Loucy (cell line): ENCODE measurements around the gene AHI1.

Source experiments
- CTCF ChIP-seq: fragments of 200-600 bp; sonication (generic); conservative IDR thresholded peaks from 2 replicates; pipeline ENCODE4 v1.5.1; 2014; ENCODE audit warnings: mild to moderate bottlenecking, antibody characterized with exemption, low read length
- EZH2phosphoT487 ChIP-seq: fragments of 200-600 bp; IDR thresholded peaks from 2 replicates; pipeline ENCODE4 v1.6.1; 2018; ENCODE audit warnings: antibody characterized with exemption, mild to moderate bottlenecking, moderate library complexity, borderline replicate concordance

GRCh38 chr6:135385299-135385698 is 112.2 kb downstream of the AHI1 start:
- TF ChIP-seq CTCF (no peak), EZH2phosphoT487 (no peak)
